ENCODE measurements around the gene PAPPA2. TPM values are rescaled to one million over a fixed set of nuclear protein-coding genes. Genes with fewer than 3 reads are reported as not detected.

The PAPPA2 gene
- total and polyA plus RNA-seq, 7 donors, result 0.05 to 1.1 (median 0.06) TPM; not detected in 2

- WGBS, 3 donors, result 26 to 35% (median 28%) methylated on average over 10 of the region's 10 CpGs
- no peak for DNase-seq
- no peak for ATAC-seq
- Histone ChIP-seq H3K27ac (no peak overlapping the region), H3K27me3 (ENCODE audit: insufficient read depth in 3 of 3, low read length in 2 of 3) (peaks cover 0 to 26% (median 0%) of the 10 kb centered on the region in 3 donors), H3K36me3 (ENCODE audit: insufficient read depth in 1 of 2, low read depth in 1 of 2) (no peaks in the 10 kb centered on the region), H3K4me1 (no peaks in the 10 kb centered on the region), H3K9me3 (no peaks in the 10 kb centered on the region), H3K4me3 (no peak overlapping the region)
- TF ChIP-seq CTCF (IDR thresholded peaks at IDR 0.05), result no peak
- intact Hi-C loops (cut with DNase I), result no loop called here
Observed at GRCh38 chr1:176552217-176552991, 89.4 kb downstream of the PAPPA2 start.

- Histone ChIP-seq H3K36me3 (ENCODE audit: insufficient read depth in 1 of 2, low read depth in 1 of 2) (no peaks in the 10 kb centered on the region), H3K27ac (no peak overlapping the region), H3K9me3 (no peaks in the 10 kb centered on the region), H3K27me3 (ENCODE audit: insufficient read depth in 3 of 3, low read length in 2 of 3) (peaks cover 0 to 26% (median 0%) of the 10 kb centered on the region in 3 donors), H3K4me1 (no peaks in the 10 kb centered on the region), H3K4me3 (no peak overlapping the region)
- no peak for TF ChIP-seq CTCF (IDR thresholded peaks at IDR 0.05)
- ATAC-seq (no peak), DNase-seq (no peak)
- intact Hi-C loops (cut with DNase I), result no loop called here
- WGBS, 3 donors, result 19 to 25% (median 24%) methylated on average over 7 of the region's 7 CpGs
Observed at GRCh38 chr1:176552999-176553398, 90.0 kb downstream of the PAPPA2 start.

GRCh38 chr1:176556288-176556687 is 93.3 kb downstream of the PAPPA2 start:
- Histone ChIP-seq H3K27ac (no peak overlapping the region), H3K4me3 (no peak overlapping the region), H3K9me3 (no peaks in the 10 kb centered on the region), H3K4me1 (no peaks in the 10 kb centered on the region), H3K36me3 (ENCODE audit: insufficient read depth in 1 of 2, low read depth in 1 of 2) (no peaks in the 10 kb centered on the region), H3K27me3 (ENCODE audit: insufficient read depth in 3 of 3, low read length in 2 of 3) (peaks cover 0 to 26% (median 0%) of the 10 kb centered on the region in 3 donors)
- intact Hi-C loops (cut with DNase I), result loop anchor here in 1 of 2 donors (5.0 kb wide), 2 partner anchors 136 to 286 kb away; no protein-coding TSS in a partner anchor
- DNase-seq (no peak), ATAC-seq (no peak)
- TF ChIP-seq CTCF (IDR thresholded peaks at IDR 0.05), result no peak
- 69 to 86% (median 75%) methylated on average over 6 of the region's 6 CpGs for WGBS, 3 donors

- no peak overlapping the region for H3K27ac ChIP-seq
- H3K27me3 ChIP-seq (ENCODE audit: insufficient read depth in 3 of 3, low read length in 2 of 3), result peaks cover 0 to 22% (median 0%) of the 10 kb centered on the region in 3 donors
- no peaks in the 10 kb centered on the region for H3K36me3 ChIP-seq (ENCODE audit: insufficient read depth in 1 of 2, low read depth in 1 of 2)
- ATAC-seq (no peak), DNase-seq (no peak)
- TF ChIP-seq CTCF (IDR thresholded peaks at IDR 0.05), result no peak
- H3K9me3 ChIP-seq, result no peaks in the 10 kb centered on the region
- H3K4me3 ChIP-seq, result no peak overlapping the region
- no peaks in the 10 kb centered on the region for H3K4me1 ChIP-seq
- 74 to 87% (median 84%) methylated on average over 2 of the region's 2 CpGs for WGBS, 3 donors
- intact Hi-C loops (cut with DNase I), result loop anchor here in 1 of 2 donors (2.0 to 5.0 kb wide), 3 partner anchors 135 to 323 kb away; no protein-coding TSS in a partner anchor
Observed at GRCh38 chr1:176557543-176558258, 94.7 kb downstream of the PAPPA2 start.
